GM19328 (cell line): ENCODE data around the gene OR2A12.
"Not testable (repeated sequence)": the region's sequence is repeated elsewhere in the genome, so short reads cannot be mapped to it uniquely, and the experiment has no call there.

Source experiments
- ATAC-seq: cut with Tn5 transposase; IDR thresholded peaks from one replicate; pipeline ENCODE4 v1.9.1; 2021; ENCODE audit warnings: mild to moderate bottlenecking, moderate library complexity; ENCODE audit not compliant: unreplicated experiment

The OR2A12 gene

DNA sequence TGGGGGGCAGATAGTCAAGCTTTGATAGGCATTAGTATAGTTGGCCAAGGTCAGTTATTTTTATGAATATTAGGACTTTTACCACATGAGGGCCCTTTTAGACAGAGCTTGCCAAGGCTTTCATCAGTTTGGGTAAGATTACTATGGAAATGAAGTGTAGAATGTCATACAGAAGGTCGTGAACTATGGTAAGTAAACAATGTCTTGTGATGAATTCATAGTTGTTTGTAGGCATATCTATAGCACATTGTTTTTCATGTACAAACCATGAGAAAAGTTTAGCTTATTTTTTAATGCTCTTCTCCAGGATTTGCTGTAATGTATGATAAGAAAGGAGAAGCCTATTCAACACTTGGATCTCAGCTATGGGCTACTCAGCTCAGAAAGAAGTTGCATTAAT is 27.6 kb downstream of the OR2A12 start:
- ATAC-seq: no peak

DNA sequence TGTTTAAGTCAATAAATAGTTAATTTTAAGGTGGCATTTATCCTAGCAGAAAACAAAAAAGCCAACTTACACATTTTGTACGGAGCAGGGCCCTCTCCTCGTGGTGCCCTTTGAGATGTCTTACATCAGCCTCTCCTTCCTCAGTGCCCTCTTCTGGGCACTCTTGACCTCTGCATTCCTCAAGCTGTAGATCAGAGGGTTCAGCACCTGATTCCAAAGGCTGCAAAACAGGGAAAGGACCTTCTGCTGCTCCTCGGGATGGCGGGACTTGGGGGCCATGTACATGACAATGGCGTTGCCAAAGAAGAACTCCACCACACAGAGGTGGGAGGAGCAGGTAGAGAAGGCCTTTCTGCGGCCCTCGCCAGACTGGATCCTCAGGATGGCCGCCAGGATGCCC is 32.3 kb downstream of the OR2A12 start:
- ATAC-seq: no peak

DNA sequence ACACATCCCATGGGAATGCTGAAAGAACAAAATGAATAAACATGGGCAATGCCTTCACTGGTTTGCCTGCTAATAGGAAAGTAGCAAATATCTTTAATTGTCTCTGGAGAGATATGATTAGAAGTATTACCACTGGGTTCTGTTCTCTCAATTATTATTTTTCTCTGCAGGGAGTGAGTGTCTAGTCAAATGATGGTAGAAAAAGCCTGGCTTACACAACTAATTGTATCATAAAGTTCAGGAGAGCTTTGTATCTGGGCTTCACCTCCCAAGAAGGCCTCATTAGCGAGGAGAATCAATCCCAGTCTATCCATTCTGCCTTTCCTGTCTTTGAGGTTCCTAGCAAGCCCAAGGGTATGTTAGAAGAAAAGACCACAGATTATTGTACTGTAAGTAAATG is 36.8 kb downstream of the OR2A12 start, which contains the start of gene OR2A14:
Gene OR2A14, plus strand, starts transcription at position 301 of the 400 bp plus-strand sequence. CDS start 5,937 bp downstream, outside the sequence.
- ATAC-seq: no peak

DNA sequence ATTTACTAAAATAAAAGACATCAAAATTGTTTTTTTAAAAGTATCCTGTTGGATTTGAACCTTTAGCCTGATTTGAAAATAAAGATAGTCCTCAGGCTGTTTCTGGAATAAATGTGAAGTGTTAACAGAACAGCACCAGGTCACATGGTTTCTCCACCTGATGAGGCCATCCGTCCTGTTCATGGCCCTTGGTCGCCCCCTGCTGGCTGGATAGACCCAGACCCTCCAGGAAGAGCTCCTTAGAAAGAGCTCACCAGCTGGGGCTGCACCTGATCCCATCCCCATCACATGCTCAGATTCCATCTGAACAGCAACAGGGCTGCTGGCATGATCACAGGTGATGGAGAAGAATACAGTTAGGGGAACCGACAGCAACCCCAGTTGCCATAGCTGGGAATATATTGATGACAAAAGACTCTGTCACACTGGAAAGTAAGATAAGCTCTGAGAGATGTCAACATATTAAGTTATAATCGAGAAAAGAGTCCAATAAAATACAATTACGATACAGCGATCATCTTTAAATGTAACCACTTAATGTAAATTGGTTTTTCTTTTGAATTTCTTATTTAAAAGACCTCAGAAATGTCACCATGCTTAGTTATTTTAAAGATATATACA is 41.7 kb downstream of the OR2A12 start:
- ATAC-seq: peak; percentile 100

DNA sequence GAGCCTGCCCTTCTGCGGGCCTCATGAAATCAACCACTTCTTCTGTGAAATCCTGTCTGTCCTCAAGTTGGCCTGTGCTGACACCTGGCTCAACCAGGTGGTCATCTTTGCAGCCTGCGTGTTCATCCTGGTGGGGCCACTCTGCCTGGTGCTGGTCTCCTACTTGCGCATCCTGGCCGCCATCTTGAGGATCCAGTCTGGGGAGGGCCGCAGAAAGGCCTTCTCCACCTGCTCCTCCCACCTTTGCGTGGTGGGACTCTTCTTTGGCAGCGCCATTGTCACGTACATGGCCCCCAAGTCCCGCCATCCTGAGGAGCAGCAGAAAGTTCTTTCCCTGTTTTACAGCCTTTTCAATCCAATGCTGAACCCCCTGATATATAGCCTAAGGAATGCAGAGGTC is 43.5 kb downstream of the OR2A12 start:
- ATAC-seq: not testable (repeated sequence)

DNA sequence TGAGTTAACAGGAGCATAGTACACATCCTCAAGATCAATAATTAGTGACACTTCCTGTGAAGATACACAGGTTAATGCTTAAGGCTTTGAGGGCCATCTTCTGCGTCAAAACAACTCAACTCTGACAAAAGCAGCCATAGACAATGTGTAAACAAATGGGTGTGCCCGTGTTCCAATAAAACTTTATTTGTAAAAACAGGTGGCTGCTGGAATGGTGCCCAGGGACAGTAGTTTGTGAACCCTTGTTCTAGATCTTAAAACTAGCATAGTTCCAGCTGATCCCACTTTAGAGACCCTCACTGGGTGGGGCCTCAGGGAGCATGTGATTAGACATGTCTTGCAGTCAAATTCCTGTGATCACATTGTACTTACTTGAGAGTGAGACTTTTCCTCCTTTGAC is 44.7 kb downstream of the OR2A12 start:
- no peak for ATAC-seq

DNA sequence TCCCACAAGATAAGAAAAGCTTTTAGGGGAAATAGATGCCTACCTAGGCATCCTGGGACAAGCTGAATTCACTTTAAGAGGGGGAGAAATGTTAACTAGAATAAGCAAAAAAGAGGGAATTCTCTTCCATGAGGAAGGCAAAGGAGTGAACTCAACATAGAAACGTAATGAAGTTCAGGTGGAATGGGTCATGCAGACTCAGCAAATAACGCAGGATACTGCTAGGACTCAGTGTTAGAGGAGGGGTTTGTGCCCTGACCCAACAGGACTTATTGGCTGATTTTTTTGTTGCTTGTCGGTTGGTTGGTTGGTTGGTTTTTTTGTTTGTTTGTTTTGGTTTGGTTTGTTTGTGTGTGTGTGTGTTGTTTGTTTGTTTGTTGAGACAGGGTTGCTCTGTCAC is 46.2 kb downstream of the OR2A12 start:
- no peak for ATAC-seq

DNA sequence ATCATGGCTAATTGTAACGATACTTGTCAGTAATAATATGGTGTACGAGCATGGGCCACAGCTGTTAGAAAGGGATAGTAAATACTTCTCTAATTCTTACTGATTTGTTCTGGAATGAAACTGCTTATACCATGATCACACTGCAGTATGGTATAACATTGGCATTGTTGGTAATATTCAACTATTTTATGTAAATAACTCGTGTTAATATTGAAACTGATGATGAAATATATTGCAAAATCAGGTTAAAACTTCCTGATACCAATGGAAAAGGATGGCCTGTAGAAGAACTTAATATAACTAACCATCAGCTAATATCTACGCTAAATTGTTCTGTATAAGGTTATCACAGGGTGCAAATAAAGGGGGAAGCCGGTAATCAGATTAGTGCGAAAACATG is 47.2 kb downstream of the OR2A12 start:
- ATAC-seq: no peak

DNA sequence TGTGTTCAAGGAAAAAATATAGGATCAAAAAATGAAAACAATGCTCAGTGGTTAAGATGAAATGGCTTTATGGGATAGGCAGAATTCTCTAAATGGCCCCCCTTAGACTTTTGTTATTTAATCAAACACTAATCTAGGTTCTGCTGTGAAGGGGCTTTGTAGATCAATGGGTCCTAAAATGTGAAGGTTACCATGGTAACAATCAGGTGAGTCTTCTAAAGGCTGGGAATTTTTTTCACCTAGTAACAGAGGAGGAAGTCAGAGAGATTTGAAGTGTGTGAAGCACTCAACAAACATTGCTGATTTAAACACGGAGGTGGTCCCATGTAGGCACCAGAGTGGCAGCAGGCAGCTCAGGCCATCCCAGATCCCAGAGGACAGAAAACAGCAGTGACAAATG is 48.0 kb downstream of the OR2A12 start:
- no peak for ATAC-seq

DNA sequence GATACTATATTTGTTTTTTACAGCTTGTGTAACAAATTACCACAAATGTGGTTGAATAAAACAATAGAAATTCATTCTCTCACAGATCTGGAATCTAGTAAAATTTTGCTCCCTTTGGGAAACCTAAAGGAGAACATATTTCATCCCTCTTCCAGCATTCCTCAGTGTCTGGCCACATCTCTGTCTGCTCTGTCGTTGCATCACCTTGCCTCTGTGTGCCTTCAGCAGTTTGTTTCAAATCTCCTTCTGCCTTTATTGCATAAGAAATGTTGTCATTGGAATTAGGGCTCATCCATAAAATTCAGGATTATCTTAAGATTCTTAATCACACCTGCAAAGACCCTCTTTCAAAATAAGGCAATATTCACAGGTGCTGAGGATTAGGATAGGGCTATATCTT is 51.4 kb downstream of the OR2A12 start:
- no peak for ATAC-seq

DNA sequence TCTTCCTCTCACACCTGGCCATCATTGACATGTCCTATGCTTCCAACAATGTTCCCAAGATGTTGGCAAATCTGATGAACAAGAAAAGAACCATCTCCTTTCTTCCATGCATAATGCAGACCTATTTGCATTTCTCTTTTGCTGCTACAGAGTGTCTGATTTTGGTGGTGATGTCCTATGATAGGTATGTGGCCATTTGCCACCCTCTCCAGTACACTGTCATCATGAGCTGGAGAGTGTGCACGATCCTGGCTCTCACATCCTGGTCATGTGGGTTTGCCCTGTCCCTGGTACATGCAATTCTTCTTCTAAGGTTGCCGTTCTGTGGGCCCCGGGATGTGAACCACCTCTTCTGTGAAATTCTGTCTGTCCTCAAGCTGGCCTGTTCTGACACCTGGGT is 56.1 kb downstream of the OR2A12 start:
- ATAC-seq: no peak

DNA sequence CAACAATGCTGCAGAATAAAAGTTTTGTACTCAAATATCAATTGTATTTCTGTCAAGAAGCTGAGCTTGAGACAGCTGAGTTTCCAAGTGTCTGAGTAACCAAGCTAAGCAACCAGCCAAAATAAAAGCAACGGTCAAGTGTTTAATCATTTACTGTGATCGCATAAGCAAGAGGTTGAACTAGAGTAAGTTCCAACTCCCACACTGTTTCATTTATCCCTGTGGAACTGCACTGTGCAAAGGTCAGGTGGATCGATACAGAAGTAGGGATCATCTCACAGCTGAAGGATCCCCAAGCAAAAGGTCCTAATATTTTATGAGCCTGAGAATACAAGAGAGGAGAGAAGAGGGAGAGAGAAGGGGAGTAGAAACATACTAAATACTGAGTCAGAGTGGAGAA is 58.3 kb downstream of the OR2A12 start:
- ATAC-seq: no peak

DNA sequence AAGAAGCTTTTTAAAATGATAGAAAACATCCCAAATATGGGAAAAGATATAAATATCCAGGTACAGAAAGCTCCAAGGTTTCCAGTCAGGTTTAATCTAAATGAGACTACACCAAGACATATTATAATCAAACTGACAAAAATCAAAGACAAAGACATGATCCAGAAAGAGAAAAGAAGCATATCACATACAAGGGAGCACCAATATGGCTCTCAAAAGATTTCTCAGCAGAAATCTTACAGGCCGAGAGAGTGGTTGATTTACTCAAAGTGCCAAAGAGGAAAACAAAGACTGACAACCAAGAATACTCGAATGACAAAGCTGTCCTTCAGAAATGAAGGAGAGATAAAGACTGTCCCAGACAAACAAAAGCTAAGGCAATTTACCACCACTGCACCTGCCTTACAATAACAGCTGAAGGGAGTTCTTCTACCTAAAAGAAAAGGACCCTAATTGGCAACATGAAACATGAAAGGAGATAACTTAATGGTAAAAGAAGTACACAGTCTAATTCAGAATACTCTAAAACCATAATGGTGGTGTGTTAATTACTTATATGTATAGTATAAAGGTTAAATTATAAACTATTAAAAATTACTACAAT is 62.2 kb downstream of the OR2A12 start:
- ATAC-seq: no peak
